ENCODE measurements around the gene CASP1. TPM values are rescaled to one million over a fixed set of nuclear protein-coding genes. Genes with fewer than 3 reads are reported as not detected.

The CASP1 gene
- total RNA-seq, 2 experiments from 2014 or later: 0.99 TPM; not detected in 1

- POLR2A ChIA-PET: interaction anchor here (0.7 kb wide), 1 partner anchor 1594 kb away, joined by 3 read pairs; no protein-coding TSS in a partner anchor
- CTCF ChIA-PET (ENCODE audit: unreplicated experiment): no interaction called here
- intact Hi-C loops (cut with micrococcal nuclease; ENCODE audit: unreplicated experiment): no loop called here
- Histone ChIP-seq H2AFZ (ENCODE audit: low read length) (no peak overlapping the region), H3K4me1 (ENCODE audit: insufficient read depth, low read length, poor library complexity, severe bottlenecking) (no peaks in the 10 kb centered on the region), H3K27ac (ENCODE audit: low read depth, low read length, poor library complexity, severe bottlenecking) (no peak overlapping the region), H3K79me2 (ENCODE audit: insufficient read depth, low read depth, low read length) (no peaks in the 10 kb centered on the region), H3K9me2 (ENCODE audit: insufficient read depth, low read length) (no peaks in the 10 kb centered on the region), H3K4me3 (ENCODE audit: low read depth, low read length, poor library complexity, severe bottlenecking) (no peak overlapping the region), H3K4me2 (ENCODE audit: low read length) (no peak overlapping the region), H4K20me1 (ENCODE audit: insufficient read depth, low read length) (no peaks in the 10 kb centered on the region), H3K36me3 (ENCODE audit: insufficient read depth, low read length) (no peaks in the 10 kb centered on the region), H3K9me3 (ENCODE audit: low read length) (no peaks in the 10 kb centered on the region)
- no TSS peak for BruUV-seq (replicated peaks)
- no peak for DNase-seq (ENCODE audit: low spot score)
- no peak for TF ChIP-seq CTCF (conservative IDR thresholded peaks at IDR 0.05; ENCODE audit: low read length)
- no peak for TF ChIP-seq EZH2phosphoT487 (IDR thresholded peaks at IDR 0.05; ENCODE audit: borderline replicate concordance, low read depth, low read length)
Measured at GRCh38 chr11:105007463-105007862, 27.5 kb downstream of the CASP1 start.

- TF ChIP-seq CTCF (conservative IDR thresholded peaks at IDR 0.05; ENCODE audit: low read length): no peak
- TF ChIP-seq EZH2phosphoT487 (IDR thresholded peaks at IDR 0.05; ENCODE audit: borderline replicate concordance, low read depth, low read length): no peak
- intact Hi-C loops (cut with micrococcal nuclease; ENCODE audit: unreplicated experiment): no loop called here
Measured at GRCh38 chr11:105005451-105005845, 29.5 kb downstream of the CASP1 start.

GRCh38 chr11:105004021-105004420 lies 30.9 kb downstream of the CASP1 start:
- Histone ChIP-seq H3K4me3 (ENCODE audit: low read depth, low read length, poor library complexity, severe bottlenecking) (no peak overlapping the region), H2AFZ (ENCODE audit: low read length) (no peak overlapping the region), H3K79me2 (ENCODE audit: insufficient read depth, low read depth, low read length) (no peaks in the 10 kb centered on the region), H3K9me2 (ENCODE audit: insufficient read depth, low read length) (no peaks in the 10 kb centered on the region), H3K27ac (ENCODE audit: low read depth, low read length, poor library complexity, severe bottlenecking) (no peak overlapping the region), H3K9me3 (ENCODE audit: low read length) (no peaks in the 10 kb centered on the region), H4K20me1 (ENCODE audit: insufficient read depth, low read length) (no peaks in the 10 kb centered on the region), H3K36me3 (ENCODE audit: insufficient read depth, low read length) (no peaks in the 10 kb centered on the region; the same call in 1 of the 2 replicates), H3K4me2 (ENCODE audit: low read length) (no peak overlapping the region), H3K4me1 (ENCODE audit: insufficient read depth, low read length, poor library complexity, severe bottlenecking) (no peaks in the 10 kb centered on the region)
- TF ChIP-seq CTCF (conservative IDR thresholded peaks at IDR 0.05; ENCODE audit: low read length): no peak
- TF ChIP-seq EZH2phosphoT487 (IDR thresholded peaks at IDR 0.05; ENCODE audit: borderline replicate concordance, low read depth, low read length): no peak
- CTCF ChIA-PET (ENCODE audit: unreplicated experiment): no interaction called here
- no peak for DNase-seq (ENCODE audit: low spot score)
- no TSS peak for BruUV-seq (replicated peaks)
- POLR2A ChIA-PET: no interaction called here
- intact Hi-C loops (cut with micrococcal nuclease; ENCODE audit: unreplicated experiment): no loop called here

More at GRCh38 chr11:105005451-105005845, 29.5 kb downstream of the CASP1 start:
- BruUV-seq (replicated peaks): no TSS peak
- no peak overlapping the region for H3K4me3 ChIP-seq (ENCODE audit: low read depth, low read length, poor library complexity, severe bottlenecking)
- no peaks in the 10 kb centered on the region for H4K20me1 ChIP-seq (ENCODE audit: insufficient read depth, low read length)
- no peaks in the 10 kb centered on the region for H3K79me2 ChIP-seq (ENCODE audit: insufficient read depth, low read depth, low read length)
- no peak overlapping the region for H3K4me2 ChIP-seq (ENCODE audit: low read length)
- H3K36me3 ChIP-seq (ENCODE audit: insufficient read depth, low read length): no peaks in the 10 kb centered on the region; the same call in 1 of the 2 replicates
- ChIA-PET POLR2A (no interaction called here), CTCF (ENCODE audit: unreplicated experiment) (no interaction called here)
- no peak overlapping the region for H3K27ac ChIP-seq (ENCODE audit: low read depth, low read length, poor library complexity, severe bottlenecking)
- no peaks in the 10 kb centered on the region for H3K9me3 ChIP-seq (ENCODE audit: low read length)
- H2AFZ ChIP-seq (ENCODE audit: low read length): no peak overlapping the region
- H3K9me2 ChIP-seq (ENCODE audit: insufficient read depth, low read length): no peaks in the 10 kb centered on the region
- no peak for DNase-seq (ENCODE audit: low spot score)
- H3K4me1 ChIP-seq (ENCODE audit: insufficient read depth, low read length, poor library complexity, severe bottlenecking): no peaks in the 10 kb centered on the region
